Measurements from ENCODE around the gene DBF4B.
A peak's percentile ranks its signal among the peaks of the same experiment; 100 is the strongest.

The DBF4B gene

DNA sequence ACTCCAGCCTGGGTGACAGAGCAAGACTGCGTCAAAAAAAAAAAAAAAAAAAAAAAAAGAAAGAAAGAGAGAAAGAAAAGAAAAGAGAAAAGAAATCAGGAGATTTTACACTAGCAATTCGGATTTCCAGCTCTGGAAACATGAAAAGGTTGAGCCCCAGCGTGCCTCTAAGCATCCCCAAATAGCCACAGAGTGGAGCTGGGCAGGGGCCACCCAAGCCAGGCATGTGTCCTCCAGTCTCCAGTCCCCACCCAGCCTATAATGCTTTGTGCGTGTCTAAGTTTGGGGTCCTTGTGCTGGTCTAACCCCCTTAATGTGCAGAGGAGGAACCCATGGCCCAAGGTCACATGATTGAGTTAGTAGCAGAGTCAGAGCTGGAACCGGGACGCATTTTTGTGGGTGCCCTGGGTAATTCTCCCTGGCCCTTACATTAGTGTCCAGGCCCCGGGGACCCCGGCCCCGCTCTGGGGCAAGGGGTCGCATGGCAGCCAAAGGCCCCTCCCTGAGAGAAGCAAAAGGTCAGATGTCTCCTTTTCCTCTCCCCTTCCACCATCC is 70.3 kb downstream of the DBF4B start:
- DNase-seq: no peak

DNA sequence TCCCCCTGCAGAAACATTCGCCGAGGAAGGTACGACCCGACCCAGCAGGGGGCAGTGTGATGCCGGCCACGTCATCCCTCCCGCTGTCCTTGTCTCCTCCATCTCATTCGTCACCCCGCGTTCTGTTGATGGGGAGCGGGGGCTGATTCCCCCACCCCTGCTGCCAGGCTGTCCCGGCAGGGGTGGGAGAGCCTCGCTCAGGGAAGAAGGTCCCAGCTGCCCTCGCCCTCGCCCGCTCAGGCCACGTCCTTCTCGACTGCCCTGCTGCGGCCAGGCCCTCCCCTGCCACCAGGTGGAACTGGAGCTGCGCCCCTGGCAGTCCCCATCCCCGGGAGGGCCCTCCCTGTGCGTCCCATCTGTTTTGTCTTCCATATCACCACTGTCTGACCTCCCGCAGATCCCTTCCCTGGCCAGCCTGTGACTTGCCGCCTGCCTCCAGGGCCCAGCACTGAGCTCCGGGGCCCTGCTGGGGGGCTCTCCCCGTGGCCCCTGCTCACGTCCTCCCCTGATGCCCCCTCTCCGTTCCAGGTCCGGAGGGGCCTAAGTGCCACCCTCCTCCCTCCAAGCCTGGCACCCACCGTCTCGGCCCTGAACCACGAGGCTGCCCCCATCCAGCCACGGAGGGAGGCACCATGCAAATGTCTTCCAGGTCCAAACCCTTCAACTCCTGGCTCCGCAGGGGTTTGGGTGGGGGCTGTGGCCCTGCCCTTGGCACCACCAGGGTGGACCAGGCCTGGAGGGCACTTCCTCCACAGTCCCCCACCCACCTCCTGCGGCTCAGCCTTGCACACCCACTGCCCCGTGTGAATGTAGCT is 71.0 kb downstream of the DBF4B start:
- DNase-seq: peak; percentile 87 to 91

DNA sequence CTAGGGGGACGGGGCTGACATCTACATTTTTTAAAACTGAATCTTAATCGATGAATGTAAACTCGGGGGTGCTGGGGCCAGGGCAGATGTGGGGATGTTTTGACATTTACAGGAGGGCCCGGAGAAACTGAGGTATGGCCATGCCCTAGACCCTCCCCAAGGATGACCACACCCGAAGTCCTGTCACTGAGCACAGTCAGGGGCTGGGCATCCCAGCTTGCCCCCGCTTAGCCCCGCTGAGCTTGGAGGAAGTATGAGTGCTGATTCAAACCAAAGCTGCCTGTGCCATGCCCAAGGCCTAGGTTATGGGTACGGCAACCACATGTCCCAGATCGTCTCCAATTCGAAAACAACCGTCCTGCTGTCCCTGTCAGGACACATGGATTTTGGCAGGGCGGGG is 71.7 kb downstream of the DBF4B start:
- no peak for DNase-seq

DNA sequence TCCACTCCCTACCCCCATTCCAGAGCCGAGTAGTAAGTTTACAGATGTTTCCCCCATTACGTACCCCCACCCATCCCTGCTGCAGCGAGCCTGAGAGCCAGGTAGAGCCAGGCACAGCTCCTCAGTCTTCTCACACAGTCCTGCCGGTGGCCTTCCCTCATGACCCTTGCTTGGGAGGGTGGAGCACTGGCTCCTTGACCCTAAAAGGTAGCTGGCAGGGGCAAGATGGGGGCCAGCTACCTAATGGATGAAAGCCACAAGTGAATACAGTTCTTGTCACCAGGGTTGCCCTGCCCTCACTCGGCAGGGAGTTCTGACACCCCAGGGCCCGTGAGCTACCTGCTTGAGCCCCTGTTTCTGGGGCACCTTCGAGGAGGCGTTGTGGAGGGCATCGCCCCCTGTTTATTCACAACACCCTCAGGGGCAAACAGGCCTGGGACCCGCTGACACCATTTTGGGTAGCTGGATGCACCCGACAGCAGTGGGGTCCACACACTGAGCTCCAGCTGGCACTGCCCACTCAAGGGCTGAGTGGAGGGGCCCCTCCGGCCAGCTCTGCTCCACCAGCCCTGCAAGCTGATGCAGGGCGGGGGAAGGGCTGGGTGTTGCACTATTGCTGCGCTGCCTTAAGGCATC is 72.5 kb downstream of the DBF4B start:
- DNase-seq: no peak

DNA sequence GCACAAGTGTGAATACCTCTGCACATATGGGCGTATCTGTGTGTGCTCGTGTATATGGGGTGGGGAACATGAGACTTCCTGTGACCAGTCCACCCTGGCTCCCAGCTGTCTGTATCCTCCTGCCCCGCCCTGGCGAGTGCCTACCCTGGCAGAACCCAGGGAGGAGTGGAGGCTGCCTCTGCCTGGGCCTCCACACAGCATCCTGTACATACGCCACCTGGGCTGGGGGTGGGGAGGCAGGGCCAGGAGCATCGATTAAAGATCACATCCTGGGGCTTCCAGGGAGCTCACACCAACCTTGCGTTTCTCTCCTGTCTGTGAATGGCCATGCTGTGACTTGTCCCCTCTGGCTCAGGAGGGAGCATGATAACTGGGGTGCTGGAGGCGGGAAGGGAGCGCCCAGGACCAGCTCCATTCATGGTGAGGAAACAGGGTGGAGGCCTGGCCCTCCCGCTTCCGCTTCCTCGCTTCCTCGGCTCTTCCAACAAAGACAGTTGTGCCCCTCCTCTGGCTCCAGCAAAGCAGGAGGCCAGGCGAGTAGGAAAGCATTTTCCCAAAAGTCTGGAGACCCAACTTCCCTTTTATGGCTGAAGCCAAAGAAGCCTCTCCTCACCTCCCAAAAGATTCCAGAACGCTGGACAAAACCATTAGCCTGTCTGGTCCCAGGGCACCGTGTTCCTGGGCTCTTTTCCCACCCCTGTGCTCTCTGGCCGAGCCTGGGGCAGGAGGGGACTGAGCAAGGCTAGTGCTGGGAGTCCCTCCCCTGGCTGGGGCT is 73.3 kb downstream of the DBF4B start:
- no peak for DNase-seq

DNA sequence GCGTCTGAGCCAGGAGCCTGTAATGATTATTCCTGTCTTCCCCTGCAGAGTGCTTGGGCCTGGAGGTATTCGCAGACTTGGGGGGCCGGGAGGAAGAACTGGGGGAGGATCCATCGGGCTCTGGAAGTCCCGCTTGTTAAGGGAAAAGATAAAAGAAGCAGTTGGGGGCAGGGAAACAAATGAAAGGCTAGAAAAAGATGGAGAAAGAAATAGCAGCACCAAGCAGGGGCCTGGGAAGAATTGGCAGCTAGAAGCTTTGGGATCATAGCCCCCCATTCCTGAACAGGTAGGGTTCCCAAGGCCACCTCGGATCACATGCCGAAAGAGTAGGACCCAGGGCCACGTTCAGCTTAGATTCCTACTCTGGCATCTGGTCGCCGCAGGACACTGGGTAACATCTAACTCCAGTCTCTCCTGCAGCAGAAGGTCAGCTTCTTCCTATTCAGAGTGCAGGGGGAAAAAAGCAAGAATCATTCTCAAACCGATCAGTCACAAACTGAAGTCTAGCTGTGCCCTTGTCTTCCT is 73.9 kb downstream of the DBF4B start:
- no peak for DNase-seq

DNA sequence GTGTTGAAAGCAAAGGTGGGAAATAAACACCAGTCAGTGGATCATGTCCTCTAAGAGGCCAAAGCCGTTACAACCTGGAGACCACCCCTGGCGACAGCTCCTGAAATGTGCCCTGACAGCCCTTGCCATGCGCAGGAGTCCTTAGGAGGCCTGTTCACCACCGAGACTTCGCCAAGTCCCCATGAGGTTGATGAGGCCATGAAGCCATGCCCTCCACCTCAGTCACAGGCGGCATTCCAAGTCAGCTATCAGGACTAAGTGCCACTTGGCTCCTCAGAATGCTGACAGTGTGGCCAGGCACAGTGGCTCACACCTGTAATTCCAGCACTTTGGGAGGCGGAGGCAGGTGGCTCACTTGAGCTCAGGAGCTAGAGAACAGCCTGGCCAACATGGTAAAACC is 77.5 kb downstream of the DBF4B start:
- no peak for DNase-seq

DNA sequence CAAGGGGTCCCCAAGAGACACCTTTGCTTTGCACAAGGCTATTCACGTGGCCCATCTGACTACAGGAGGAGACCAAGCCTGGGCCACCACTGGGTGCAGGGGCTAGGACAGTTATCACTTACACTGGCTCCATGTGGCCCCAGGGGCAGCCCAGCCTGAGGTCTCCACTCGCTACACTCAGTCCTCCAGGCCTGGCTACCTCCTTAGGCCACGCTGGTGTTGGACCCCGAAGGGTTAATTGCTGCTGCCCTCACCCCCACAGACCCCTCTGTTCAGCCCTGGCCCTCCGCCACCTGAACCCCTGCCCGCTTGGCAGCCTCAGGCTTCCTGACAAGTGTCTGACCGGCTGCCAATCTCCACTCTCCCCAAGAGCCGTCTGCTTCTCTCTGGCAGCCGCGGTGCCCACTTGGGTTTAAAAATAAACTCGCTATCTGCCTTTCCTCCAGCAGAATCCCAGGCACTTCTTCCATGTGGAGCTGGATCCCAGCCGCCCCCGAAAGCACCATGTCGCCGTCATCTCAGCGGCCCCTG is 78.2 kb downstream of the DBF4B start:
- no peak for DNase-seq

DNA sequence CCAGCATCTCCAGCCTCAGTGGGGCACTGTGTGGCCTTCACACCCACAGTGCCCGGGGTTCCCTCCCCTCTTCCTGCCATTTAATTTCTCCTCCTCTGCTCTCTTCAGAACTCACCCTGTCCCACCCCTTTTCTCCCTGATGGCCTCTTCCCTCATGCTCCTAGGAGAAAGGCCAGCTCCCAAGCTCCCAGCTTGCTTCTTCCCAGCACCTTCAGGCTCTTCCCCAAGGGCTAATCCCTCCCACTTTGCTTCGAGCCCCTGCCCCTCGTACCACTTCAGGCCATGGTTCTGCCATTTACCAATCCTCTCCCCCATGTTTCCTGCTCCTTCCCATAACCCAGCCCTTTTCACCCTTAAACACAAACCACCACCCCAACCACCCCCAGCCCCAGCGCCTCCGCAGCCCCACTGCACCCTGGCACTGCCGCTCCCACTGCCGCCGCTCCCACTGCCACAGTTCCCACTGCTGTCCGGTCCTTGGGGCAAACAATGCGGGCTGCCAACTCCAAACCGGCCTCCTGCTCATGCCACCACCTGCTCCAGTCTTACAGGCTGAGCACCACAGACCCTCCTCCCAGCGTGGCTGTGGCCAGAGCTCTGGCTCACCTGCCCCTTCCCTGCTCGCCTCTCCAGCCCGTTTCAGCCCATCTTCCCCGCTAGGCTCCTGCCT is 78.9 kb downstream of the DBF4B start:
- DNase-seq: no peak

DNA sequence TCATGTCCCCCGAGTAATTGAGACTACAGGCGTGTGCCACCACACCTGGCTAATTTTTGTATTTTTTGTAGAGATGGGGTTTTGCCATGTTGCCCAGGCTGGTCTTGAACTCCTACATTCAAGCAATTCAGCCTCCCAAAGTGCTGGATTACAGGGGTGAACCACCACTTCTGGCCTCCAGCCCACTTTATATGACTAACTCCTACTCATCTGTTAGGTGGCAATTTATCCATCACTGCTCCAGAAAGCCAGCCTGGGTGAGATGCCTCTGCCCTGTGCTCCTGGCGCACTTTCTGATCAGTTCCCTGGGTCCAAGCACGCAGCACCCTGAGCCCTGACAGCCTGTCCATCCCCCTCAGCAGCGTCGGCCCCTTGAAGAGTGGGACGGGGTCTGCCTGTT is 79.7 kb downstream of the DBF4B start:
- DNase-seq: no peak

DNA sequence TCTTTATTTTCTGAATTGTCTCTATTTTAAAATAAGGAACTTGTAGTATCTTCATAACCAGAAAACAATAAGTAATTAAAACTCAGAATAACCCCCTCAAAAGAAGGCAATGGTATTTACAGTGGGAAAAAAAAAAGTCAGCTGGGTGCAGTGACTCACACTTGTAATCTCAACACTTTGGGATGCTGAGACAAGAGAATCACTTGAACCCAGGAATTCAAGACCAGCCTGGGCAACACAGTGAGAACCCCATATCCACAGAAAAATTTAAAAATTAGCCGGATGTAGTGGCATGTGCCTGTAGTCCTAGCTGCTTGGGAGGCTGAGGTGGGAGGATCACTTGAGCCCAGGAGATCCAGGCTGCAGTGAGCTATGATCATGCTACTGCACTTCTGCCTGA is 83.8 kb downstream of the DBF4B start:
- DNase-seq: no peak

DNA sequence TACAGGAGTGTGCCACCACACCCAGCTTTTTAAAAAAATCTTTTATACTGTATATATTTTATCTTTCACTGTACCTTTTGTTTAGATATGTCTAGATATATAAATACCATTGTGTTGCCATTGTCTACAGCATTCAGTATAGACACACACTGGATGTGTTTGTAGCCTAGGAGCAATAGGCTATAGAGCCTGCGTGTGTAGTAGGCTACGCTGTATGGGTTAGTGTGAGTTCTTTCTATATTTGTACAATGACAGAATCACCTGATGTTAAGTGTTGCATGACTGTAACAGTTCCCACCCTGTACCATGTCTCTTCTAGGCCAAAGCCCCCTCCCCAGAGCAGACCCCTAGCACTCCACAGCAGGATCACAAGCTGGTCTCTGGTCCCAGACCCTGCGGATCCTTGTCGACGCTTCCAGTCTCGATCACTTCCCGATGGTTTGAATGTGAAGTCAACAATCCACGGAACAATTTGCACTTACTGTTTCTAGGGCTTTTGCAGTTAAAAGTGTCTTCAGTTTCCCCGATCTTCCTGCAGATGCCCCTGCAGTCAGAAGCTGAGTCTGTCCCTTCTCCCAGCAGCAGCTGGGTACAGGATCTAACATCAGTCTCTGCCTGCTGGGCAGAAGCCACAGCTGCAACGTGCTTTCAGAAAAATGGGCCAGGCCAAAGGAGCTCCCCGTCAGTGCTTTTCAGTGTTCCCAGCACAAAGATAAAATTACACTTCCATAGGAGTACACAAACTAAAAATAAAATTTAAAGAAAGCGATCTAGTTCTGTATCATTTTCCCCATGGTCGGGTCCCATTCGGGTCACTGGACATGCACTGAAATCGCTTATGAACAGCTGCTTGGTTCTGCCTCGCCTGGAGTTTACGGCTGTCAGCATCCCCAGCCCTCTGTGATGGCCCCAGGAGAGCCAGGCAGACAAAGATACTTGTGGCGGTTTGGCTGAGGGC is 85.7 kb downstream of the DBF4B start:
- DNase-seq: no peak

DNA sequence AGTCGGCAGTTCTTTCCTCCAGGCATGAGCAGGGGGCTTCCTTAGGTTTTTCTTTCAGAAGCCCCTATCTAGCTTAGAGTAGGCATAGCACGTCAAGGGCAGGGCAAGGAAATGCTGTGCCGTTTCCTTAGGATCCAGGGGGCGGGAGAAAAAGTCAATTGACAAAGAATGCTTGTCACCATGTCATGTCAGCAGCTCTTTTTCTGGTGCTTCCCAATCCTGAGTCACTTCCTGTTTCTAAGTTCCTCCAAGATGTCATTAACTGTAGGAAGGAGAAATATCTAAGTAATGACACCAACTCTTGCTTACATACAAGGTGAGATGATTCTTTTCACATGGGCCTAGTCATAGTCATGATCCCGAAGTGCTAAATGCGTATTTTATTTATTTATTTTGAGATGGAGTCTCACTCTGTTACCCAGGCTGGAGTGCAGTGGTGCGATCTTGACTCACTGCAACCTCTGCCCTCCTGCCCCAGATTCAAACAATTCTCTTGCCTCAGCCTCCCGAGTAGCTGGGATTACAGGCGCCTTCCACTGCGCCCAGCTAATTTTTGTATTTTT is 86.5 kb downstream of the DBF4B start:
- no peak for DNase-seq

DNA sequence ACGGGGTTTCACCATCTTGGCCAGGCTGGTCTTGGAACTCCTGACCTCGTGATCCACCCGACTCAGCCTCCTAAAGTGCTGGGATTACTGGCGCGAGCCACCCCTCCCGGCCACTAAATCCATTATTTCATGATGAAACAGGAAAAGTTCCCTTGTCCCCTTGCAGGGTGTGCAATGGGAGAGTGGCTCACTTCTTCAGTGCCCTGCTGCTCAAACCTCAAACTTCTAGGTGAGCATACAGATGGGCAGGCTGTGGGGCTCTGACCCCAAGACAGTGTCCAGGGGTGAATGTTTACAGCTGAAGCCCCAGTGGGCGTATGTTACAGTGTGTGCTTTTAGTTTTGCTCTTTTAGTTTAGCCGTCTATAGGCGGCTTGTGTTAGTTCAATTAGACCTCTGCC is 87.0 kb downstream of the DBF4B start:
- DNase-seq: no peak

DNA sequence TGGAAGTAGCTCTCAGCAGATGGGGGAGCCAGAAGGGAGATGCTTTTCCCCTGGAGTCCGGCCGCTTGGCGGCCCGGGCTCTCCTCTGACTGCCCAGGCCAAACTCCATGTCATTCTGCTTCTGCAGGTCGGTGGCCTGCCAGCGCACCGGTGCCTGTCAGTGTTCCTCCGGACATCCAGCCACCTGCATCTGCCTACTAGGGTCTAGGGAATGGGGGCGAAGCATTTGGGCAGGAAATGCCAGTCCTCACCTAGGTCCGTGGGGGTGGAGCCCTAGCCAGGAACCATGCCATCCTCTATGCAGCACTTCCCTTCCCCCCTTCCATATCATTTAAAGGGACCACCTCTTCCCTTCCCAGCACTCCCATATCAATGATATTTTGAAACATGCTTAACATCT is 87.5 kb downstream of the DBF4B start:
- DNase-seq: no peak

DNA sequence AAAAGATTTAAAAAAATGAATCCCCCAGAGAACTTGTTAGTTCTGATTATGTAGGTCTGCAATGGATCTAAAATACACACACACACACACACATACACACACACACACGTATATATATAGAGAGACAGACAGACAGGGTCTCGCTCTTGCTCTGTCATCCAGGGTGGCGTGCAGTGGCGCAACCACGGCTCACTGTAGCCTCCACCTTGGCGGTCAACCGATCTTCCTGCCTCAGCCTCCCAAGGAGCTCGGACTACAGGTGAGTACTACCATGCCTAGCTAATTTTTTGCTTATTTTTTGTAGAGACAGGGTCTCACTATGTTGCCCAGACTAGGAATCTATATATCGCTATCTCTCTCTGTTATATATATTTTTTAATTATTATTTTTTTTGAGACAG is 88.3 kb downstream of the DBF4B start:
- DNase-seq: no peak

DNA sequence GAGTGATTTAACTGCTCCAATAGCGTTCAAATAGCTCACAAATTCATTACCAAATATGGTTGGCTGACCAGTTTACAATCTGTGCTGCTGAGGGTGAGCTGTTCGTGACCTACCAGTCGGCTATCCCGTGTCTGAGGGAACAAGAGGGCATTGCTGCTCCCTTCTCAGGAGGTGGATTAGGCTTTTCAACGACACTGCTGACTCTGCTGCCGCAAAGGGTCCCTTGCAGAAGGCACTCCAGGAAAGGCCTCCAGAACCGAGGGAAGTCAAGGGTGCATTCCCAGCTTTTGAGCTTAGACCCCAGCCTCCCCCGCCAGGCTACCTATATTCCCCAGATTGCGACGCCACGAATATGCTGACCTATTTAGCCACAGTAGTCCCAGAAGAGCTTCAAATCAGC is 89.3 kb downstream of the DBF4B start:
- no peak for DNase-seq

DNA sequence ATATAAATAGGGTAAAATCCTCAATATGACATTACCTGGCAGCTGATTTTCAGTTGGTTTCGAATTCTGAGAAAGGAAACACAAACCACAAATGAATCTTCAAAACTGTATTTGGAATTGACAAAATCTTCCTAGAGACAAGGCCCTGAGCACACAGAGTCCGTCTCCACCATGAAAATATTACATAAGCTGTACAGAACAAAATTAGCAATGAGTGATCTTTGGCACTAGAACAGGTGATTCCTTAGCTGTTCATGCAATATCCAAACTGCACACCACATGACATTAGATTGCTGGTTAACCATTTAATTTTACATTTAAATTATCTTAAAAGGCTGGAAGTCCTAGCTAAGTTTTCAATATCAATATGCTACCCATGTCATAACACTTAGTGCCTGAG is 89.9 kb downstream of the DBF4B start:
- no peak for DNase-seq
